C4-2B (cell line): ENCODE measurements around the gene PRDM8.
"Not testable (repeated sequence)": the region's sequence is repeated elsewhere in the genome, so short reads cannot be mapped to it uniquely, and the experiment has no call there.

Experiments used
- H3K27ac ChIP-seq: fragments of 450-650 bp; 2 replicates; pipeline ENCODE4 v1.5.1; 2017
- ZFX ChIP-seq: fragments of 450-650 bp; IDR thresholded peaks from 2 replicates; pipeline ENCODE4 v1.6.1; 2017
- TF ChIP-seq, protein P1 (sequence below): fragments of 450-650 bp; conservative IDR thresholded peaks from 2 replicates; pipeline ENCODE4 v1.5.1; 2017; ENCODE audit warnings: mild to moderate bottlenecking

PRDM8 gene

GRCh38 chr4:80240976-80241375, 43.7 kb downstream of the PRDM8 start:
- TF ChIP-seq, protein P1, sequence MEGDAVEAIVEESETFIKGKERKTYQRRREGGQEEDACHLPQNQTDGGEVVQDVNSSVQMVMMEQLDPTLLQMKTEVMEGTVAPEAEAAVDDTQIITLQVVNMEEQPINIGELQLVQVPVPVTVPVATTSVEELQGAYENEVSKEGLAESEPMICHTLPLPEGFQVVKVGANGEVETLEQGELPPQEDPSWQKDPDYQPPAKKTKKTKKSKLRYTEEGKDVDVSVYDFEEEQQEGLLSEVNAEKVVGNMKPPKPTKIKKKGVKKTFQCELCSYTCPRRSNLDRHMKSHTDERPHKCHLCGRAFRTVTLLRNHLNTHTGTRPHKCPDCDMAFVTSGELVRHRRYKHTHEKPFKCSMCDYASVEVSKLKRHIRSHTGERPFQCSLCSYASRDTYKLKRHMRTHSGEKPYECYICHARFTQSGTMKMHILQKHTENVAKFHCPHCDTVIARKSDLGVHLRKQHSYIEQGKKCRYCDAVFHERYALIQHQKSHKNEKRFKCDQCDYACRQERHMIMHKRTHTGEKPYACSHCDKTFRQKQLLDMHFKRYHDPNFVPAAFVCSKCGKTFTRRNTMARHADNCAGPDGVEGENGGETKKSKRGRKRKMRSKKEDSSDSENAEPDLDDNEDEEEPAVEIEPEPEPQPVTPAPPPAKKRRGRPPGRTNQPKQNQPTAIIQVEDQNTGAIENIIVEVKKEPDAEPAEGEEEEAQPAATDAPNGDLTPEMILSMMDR: no peak
- TF ChIP-seq ZFX: no peak
- no peak overlapping the region for H3K27ac ChIP-seq

GRCh38 chr4:80243274-80244018, 46.1 kb downstream of the PRDM8 start:
- TF ChIP-seq, protein P1: no peak
- no peak for TF ChIP-seq ZFX
- H3K27ac ChIP-seq: no peak overlapping the region

DNA sequence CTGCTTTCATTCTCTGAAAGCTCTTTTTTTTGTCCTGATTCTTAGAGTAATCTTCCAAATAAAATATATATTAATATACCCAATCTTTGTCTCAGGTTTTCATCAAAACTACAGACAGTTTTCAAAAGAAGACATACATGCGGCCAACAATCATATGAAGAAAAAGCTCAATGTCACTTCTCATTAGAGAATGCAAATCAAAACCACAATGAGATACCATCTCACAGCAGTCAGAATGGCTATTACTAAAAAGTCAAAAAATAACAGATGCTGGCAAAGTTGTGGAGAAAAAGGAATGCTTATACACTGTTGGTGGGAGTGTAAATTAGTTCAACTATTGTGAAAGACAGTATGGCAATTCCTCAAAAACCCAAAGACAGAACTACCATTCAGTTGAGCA, 50.2 kb downstream of the PRDM8 start:
- not testable (repeated sequence) for H3K27ac ChIP-seq

- no peak overlapping the region for H3K27ac ChIP-seq
- TF ChIP-seq, protein P1: no peak
- TF ChIP-seq ZFX: no peak
These were observed 51.8 kb downstream of the PRDM8 start for GRCh38 chr4:80249144-80249543.

GRCh38 chr4:80252427-80252826, 55.1 kb downstream of the PRDM8 start:
- H3K27ac ChIP-seq: no peak overlapping the region
- TF ChIP-seq, protein P1: no peak
- TF ChIP-seq ZFX: no peak

DNA sequence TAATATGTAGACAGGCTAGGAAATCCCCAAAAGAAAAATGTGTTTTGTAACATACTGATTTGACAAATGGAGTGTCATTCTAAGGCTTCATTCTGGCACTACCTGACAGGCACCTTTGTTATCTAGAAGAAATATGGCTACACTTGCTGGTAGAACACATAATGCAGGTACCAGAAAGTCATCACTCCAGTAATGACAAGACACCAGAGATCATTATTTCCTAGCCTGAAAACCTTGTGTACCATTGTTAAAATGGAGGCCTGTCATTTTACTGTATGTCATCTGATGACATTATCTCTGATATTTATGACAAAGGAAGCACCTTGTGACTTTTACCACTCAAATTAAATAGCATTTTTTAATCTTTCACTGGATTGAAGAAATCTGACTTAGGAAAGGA, 55.6 kb downstream of the PRDM8 start:
- H3K27ac ChIP-seq: no peak overlapping the region
- TF ChIP-seq ZFX: no peak
- TF ChIP-seq, protein P1: no peak

DNA sequence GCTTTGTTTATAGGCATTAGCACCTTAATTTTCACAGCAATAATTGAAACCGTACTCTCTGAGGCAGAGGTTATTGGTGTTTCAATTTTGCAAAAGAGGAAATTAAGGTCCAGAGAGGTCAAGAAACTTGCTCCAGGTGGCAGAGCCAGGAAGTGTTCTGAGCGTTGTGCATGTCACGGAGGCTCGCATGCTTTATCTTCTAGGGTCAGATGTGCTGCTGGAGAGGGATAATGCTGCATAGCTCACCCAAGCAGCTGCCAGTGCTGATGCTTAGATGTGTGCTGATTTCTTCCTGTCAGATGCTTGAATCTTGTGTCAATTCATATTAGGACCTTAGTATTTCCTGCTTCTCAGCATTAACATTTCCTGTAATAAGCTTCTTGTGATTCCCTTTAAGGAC, 56.2 kb downstream of the PRDM8 start:
- no peak overlapping the region for H3K27ac ChIP-seq
- TF ChIP-seq, protein P1: no peak
- no peak for TF ChIP-seq ZFX
